Activated T-cell treated with anti-CD3 and anti-CD28 coated beads, Interleukin-2, amount 50 U/mL, for 48 hours (primary cell): ENCODE data around the gene TIGD3.
"Not testable (repeated sequence)": the region's sequence is repeated elsewhere in the genome, so short reads cannot be mapped to it uniquely, and the experiment has no call there.

Experiments
- DNase-seq, 2 experiments: peaks; one replicate each; pipeline ENCODE4 v3.0.0-alpha.2; 2020

TIGD3 gene

DNA sequence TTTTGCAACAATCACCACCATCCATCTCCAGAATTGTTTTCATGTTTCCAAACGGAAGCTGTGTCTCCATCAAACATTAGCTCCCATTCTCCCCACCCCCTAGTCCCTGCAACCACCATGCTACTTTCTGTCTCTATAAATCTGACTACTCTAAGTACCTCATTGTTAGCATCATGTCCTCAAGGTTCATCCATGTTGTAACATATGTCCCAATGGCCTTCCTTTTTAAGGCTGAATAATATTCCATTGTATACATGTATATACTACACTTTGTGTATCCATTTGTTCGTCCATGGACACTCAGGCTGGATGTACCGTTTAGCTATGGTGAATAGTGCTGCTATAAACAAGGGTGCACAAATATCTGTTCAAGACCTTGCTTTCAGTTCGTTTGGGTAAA lies 29.1 kb upstream of the TIGD3 start:
- no peak for DNase-seq

GRCh38 chr11:65327021-65327420 lies 27.5 kb upstream of the TIGD3 start:
- DNase-seq, result no peak

DNA sequence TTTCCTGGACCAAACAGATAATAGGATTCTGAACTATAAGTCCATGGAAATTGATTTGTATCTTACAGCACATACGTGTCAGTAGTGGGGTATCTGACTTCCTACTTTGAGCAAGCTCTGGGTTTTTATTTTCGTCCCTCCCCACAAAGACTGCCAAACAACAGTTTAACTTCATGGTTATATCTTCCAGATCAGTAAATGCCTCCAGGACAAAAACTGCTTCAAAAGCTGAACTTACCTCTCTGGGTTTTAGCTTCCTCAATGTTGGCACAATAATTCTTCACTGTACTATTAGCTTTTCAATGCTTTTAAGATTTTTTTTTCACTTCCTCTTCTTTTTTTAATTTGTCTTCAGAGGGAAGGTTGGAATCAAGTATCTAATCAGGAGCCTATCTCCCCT lies 25.1 kb upstream of the TIGD3 start:
- no peak for DNase-seq

DNA sequence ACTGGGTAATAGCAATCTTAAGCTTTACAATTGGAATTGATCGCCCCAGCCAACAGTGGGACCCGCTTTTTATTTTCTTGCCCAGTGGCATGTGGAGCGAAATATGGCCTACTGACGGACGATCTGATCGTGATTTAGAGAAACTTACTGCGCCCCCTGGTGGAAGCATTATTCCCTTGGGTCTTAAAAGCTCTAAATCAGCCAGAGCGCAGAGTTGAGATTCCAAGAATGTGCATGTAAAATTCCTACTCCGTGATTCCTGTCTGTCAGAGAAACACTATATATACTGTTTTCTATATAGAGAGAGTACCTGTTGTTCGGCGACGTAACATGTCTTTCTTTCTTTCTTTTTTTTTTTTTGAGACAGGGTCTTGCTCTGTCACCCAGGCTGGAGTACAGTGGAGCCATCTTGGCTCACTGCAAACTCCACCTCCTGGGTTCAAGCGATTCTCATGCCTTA lies 24.6 kb upstream of the TIGD3 start:
- DNase-seq, result peak; percentile 85 to 88

- DNase-seq, result no peak
These were observed 24.0 kb upstream of the TIGD3 start for GRCh38 chr11:65330544-65330943.

- not testable (repeated sequence) for DNase-seq
These were observed 22.0 kb upstream of the TIGD3 start for GRCh38 chr11:65332591-65332990.

DNA sequence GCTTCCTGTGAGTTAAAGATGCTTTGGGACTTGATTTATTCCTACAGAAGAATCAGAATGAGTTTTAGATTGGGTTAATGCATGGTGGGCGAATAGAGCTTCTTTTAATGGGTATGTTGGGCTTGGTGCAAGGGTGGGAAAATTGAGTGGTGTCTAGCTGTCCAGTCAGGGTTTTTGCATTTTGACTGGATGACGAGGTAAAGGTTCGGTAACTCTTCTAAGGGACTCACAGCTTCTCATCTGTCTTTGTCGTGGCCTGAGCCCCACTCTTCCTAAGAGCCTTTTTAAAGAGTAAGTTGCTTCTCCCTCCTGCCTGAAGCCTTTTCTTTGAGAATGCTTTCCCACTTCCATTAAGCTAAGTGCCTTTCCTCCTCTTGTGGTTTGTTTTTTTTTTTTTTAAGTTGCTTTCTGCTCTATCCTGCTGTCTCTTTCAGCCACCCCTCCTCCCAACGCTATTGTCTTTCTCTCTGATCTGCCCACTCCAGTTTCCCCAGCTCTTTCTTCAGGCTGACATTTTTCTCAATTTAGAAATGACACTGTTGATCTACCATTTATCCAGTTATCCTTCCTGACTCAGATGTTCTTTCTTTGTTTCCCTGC lies 19.8 kb upstream of the TIGD3 start:
- no peak for DNase-seq

GRCh38 chr11:65338676-65339075 lies 15.9 kb upstream of the TIGD3 start:
- no peak for DNase-seq

DNA sequence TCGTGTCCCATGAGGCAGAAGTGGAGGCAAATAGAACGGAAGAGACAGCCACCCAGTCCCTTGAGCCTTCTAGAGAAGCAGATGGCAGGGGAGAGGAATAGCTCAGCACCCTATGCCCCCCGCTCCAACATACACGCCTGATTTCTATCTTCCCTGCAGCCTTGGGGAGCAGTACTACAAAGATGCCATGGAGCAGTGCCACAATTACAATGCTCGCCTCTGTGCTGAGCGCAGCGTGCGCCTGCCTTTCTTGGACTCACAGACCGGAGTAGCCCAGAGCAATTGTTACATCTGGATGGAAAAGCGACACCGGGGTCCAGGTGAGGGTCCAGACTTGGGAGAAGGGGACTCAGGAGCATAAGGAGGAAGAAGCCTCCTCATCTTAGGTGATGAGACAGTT lies 14.3 kb upstream of the TIGD3 start:
- DNase-seq, result no peak

- DNase-seq, result no peak
These were observed 12.7 kb upstream of the TIGD3 start for GRCh38 chr11:65341856-65342255.

- DNase-seq, result no peak
These were observed 3.0 kb upstream of the TIGD3 start for GRCh38 chr11:65351511-65351910.

DNA sequence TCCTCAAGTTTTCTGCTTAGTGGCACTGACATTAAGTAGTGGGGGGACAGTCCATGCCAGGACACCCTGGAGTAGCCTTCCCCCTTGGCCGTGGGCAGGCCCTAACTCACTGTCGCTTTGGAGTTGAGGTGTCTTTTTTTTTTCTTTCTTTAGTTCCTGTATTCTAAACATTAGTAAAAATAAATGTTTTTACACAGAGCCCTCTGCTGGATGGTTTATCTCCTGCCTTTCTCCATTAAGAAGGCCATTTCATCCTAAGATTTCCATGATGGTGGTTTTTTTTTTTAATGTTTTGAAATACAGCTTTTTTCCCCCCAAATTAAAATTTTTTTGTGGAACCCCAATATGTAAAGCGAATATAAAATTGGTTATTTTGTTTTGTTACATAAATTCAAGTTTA lies 1.8 kb upstream of the TIGD3 start:
- no peak for DNase-seq

DNA sequence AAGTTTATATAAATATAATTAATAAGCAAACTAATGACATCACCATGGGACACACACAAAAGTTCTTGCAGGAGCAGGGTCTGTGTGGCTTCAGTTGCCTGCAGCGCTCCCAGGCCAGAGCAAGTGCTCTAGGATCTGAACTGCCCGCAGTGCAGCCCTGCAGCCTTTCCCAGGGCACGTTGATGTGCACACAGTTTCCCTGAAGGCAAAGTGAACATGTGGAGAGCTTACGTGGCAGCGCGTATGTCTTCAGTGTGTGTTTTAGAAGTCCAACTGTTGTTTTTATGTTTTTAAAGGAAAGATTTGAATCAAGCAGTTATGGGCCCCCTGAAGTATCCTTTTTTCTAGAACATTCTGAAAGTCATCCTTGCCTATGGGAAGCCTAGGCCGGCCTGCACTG lies 1.2 kb upstream of the TIGD3 start:
- DNase-seq, result no peak

DNA sequence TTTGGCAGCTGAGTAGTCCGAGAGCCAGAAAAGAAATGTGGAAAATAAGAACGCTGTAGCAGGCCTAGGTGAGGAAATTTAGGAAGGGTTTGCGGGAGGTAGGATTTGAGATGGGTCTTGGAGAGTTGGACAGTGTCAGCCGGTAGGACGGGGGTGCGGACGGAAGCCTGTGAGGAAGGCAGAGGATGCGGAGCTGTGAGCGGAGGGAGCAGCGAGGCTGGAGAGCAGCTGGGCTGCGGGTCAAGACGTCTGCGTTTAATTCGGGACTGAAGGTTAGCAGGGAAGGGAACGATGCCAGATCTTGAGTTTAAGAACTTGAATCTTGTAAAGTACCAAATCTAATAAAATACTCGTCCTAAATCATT lies 669 bp upstream of the TIGD3 start:
- DNase-seq, result no peak

DNA sequence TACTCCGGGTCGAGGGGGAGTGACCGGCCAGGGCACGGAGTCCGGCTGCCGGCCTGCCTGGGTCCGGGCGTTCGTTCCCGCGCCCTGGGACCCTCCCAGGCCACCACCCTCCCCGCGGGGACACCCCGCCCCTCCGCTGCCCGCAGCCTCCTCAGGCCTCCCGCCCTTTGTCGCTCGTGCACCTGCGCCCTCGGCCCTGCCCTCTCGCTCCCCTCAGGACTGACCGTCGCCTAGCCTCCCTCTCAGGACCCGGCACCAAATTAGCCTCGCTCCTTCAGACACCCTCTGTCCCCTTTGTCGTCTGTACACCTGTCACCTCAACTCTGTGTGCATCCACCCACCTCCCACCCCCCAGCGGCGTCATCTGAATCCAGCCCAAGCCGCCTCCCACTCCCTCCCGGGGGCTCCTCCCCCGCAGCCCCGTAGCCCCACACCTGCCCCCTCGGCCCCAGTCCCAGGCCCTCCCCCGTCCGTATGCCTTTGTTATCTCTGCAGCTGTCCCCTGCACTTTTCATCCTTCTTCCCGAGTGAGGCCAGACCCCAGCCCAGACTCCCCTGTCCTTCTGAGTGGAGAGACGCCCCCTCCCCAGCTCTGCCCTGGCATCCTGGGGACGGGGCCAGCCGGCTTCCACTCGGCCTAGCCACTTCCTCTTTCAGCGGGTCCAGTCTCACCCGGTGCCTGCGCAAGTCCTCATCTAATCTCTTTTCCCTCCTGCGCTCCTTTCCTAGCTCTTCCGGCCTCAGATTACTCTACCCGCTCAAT lies 643 bp downstream of the TIGD3 start:
- peak; percentile 54 to 58 for DNase-seq

DNA sequence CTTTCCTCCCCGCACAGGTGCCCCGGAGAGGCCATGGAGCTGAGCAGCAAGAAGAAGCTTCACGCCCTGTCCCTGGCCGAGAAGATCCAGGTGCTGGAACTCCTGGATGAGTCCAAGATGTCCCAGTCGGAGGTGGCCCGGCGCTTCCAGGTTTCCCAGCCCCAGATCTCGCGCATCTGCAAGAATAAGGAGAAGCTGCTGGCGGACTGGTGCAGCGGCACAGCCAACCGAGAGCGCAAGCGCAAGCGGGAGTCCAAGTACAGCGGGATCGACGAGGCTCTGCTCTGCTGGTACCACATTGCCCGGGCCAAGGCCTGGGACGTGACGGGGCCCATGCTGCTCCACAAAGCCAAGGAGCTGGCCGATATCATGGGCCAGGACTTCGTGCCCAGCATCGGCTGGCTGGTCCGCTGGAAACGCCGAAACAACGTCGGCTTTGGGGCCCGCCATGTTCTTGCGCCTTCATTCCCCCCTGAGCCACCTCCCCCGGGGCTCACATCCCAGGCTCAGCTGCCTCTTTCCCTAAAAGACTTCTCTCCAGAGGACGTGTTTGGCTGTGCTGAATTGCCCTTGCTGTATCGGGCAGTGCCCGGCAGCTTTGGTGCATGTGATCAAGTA lies 1.3 kb downstream of the TIGD3 start:
- DNase-seq, result no peak

GRCh38 chr11:65356394-65356972 lies 1.9 kb downstream of the TIGD3 start:
- DNase-seq, result no peak

- no peak for DNase-seq
These were observed 3.4 kb downstream of the TIGD3 start for GRCh38 chr11:65357856-65358356.

GRCh38 chr11:65362320-65362931 lies 7.9 kb downstream of the TIGD3 start:
- DNase-seq, result no peak

- no peak for DNase-seq
These were observed 8.4 kb downstream of the TIGD3 start for GRCh38 chr11:65362966-65363365.

GRCh38 chr11:65363770-65364169 lies 9.2 kb downstream of the TIGD3 start:
- DNase-seq, result no peak

DNA sequence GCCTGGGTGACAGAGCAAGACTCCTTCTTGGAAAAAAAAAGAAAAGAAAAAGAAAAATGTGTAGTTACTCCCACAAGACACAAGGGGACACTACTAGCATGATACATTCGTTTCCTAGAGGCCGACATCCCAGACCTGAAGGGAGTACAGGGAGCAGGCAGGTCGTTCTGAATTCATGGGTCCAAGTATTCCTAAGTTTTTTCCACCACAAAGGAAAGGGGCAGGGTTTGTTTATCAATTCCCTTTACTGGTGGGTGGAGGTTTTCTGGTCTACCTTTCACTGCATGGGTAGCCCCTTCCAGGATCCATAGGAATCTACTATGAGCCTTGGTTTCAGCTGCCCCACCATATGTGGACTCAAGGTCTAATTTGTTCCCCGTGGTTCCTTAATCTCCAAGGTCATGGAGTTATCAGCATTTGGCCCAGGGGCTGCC lies 11.8 kb downstream of the TIGD3 start:
- DNase-seq, result peak in 1 of 2 experiments; percentile 44

GRCh38 chr11:65370659-65371049 lies 16.1 kb downstream of the TIGD3 start:
- DNase-seq, result no peak
